Testis (tissue), 2 donors: ENCODE results near the gene PTDSS2.

Source experiments
- POLR2A ChIP-seq: fragments of 450-650 bp; IDR thresholded peaks from one replicate; pipeline ENCODE4 v1.6.1; 2017; ENCODE audit warnings: antibody characterized with exemption, mild to moderate bottlenecking, moderate library complexity
- TF ChIP-seq, protein P1 (sequence below), 3 experiments: fragments of 450-650 bp in 2 of 3; fragments of 200-600 bp in 1 of 3; sonication (generic) in 1 of 3; IDR thresholded peaks; one replicate each; pipeline ENCODE4 v1.5.1; 2016 to 2019; ENCODE audit warnings: antibody characterized with exemption in 3 of 3, mild to moderate bottlenecking in 2 of 3, moderate library complexity in 1 of 3

DNA sequence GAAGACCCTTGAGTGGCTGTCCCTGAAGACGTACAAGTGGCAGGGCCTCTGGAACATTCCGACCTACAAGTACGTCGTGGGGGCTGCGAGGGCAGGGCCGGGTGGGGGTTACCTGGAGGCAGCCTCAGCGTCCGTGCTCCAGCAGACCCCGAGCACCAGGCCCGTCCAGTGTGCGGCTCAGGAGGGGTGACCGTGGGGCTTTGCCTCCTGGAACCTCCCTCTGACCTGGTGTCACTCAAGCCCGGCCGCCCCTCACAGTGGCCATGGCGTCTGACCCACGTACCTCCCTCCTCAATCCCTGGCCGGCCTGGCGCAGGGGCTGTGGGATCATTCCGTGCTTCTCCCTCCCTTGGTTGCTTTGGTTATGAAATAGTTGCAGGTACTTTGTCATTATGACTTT is 38.5 kb downstream of the PTDSS2 start:
- TF ChIP-seq, protein P1, sequence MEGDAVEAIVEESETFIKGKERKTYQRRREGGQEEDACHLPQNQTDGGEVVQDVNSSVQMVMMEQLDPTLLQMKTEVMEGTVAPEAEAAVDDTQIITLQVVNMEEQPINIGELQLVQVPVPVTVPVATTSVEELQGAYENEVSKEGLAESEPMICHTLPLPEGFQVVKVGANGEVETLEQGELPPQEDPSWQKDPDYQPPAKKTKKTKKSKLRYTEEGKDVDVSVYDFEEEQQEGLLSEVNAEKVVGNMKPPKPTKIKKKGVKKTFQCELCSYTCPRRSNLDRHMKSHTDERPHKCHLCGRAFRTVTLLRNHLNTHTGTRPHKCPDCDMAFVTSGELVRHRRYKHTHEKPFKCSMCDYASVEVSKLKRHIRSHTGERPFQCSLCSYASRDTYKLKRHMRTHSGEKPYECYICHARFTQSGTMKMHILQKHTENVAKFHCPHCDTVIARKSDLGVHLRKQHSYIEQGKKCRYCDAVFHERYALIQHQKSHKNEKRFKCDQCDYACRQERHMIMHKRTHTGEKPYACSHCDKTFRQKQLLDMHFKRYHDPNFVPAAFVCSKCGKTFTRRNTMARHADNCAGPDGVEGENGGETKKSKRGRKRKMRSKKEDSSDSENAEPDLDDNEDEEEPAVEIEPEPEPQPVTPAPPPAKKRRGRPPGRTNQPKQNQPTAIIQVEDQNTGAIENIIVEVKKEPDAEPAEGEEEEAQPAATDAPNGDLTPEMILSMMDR (IDR thresholded peaks at IDR 0.05): no peak
- no peak for TF ChIP-seq POLR2A
